Keratinocyte (primary cell): ENCODE data around the gene P2RY2.

ENCODE experiments used
- CTCF ChIP-seq, 3 experiments: IDR thresholded peaks in 1 of 3; conservative IDR thresholded peaks in 1 of 3; optimal IDR thresholded peaks in 1 of 3; 2 replicates in 2 of 3; 3 replicates in 1 of 3; pipeline versions ENCODE3 to v1.5.1; 2011; ENCODE audit warnings: low read length in 3 of 3, mild to moderate bottlenecking in 3 of 3, moderate library complexity in 2 of 3, control low read depth in 1 of 3, inconsistent platforms in 1 of 3; ENCODE audit not compliant: insufficient read depth in 2 of 3; ENCODE audit errors: extremely low read depth in 1 of 3
- EZH2 ChIP-seq: IDR thresholded peaks from one replicate; pipeline ENCODE4 v1.6.1; 2012; ENCODE audit warnings: inconsistent platforms, mild to moderate bottlenecking, low read length, moderate library complexity

- peak; percentile 93 to 96 (median 94) for TF ChIP-seq CTCF (optimal IDR thresholded peaks at IDR 0.05 in 1 of 3, IDR thresholded peaks at IDR 0.05 in 1 of 3, conservative IDR thresholded peaks at IDR 0.05 in 1 of 3; ENCODE audit: extremely low read depth in 1 of 3, insufficient read depth in 2 of 3, low read length in 3 of 3)
- TF ChIP-seq EZH2: no peak
These were observed 24.4 kb downstream of the P2RY2 start for GRCh38 chr11:73242251-73243092.
